HCT116 (cell line): Measurements from ENCODE around the gene ALMS1.

ENCODE experiments used
- EZH2phosphoT487 ChIP-seq: fragments of 200-600 bp; IDR thresholded peaks from 2 replicates; pipeline ENCODE4 v1.6.1; 2018; ENCODE audit warnings: antibody characterized with exemption, borderline replicate concordance
- POLR2AphosphoS5 ChIP-seq: IDR thresholded peaks from 2 replicates; pipeline ENCODE4 v1.6.1; 2011; ENCODE audit warnings: mild to moderate bottlenecking, low read depth, low read length, moderate library complexity
- TF ChIP-seq, protein P1 (sequence below), 3 experiments: fragments of 200-600 bp in 1 of 3; sonication (generic) in 1 of 3; IDR thresholded peaks in 2 of 3; conservative IDR thresholded peaks in 1 of 3; 2 replicates each; pipeline ENCODE4 v1.5.1; 2012 to 2017; ENCODE audit warnings: low read depth in 2 of 3, low read length in 2 of 3, antibody characterized with exemption in 1 of 3, borderline replicate concordance in 1 of 3, control low read depth in 1 of 3, mild to moderate bottlenecking in 1 of 3, mixed read lengths in 1 of 3, mixed run types in 1 of 3, moderate library complexity in 1 of 3; ENCODE audit not compliant: insufficient read depth in 1 of 3
- TF ChIP-seq, protein P2 (sequence below): IDR thresholded peaks from 2 replicates; pipeline ENCODE4 v1.6.1; 2012

DNA sequence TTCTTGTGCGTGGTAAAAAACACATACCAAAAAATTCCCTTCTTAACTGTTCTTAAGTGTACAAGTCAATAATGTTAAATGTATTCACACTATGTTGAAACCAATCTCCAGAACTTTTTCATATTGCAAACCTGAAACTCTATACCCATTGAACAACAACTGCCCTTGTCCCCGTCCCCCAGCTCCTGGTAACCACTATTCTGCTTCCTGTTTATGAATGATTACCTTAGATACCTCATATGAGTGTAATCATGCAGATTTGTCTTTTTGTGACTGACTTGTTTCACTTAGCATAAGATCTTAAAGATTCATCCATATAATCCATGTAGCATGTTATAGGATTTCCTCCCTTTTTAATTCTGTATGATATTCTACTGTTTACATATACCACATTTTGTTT lies 196.7 kb downstream of the ALMS1 start:
- TF ChIP-seq, protein P1, sequence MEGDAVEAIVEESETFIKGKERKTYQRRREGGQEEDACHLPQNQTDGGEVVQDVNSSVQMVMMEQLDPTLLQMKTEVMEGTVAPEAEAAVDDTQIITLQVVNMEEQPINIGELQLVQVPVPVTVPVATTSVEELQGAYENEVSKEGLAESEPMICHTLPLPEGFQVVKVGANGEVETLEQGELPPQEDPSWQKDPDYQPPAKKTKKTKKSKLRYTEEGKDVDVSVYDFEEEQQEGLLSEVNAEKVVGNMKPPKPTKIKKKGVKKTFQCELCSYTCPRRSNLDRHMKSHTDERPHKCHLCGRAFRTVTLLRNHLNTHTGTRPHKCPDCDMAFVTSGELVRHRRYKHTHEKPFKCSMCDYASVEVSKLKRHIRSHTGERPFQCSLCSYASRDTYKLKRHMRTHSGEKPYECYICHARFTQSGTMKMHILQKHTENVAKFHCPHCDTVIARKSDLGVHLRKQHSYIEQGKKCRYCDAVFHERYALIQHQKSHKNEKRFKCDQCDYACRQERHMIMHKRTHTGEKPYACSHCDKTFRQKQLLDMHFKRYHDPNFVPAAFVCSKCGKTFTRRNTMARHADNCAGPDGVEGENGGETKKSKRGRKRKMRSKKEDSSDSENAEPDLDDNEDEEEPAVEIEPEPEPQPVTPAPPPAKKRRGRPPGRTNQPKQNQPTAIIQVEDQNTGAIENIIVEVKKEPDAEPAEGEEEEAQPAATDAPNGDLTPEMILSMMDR (IDR thresholded peaks at IDR 0.05 in 2 of 3, conservative IDR thresholded peaks at IDR 0.05 in 1 of 3; ENCODE audit: borderline replicate concordance in 1 of 3, insufficient read depth in 1 of 3, low read depth in 2 of 3, low read length in 2 of 3) = no peak
- TF ChIP-seq EZH2phosphoT487 (no peak), POLR2AphosphoS5 (no peak)
- TF ChIP-seq, protein P2, sequence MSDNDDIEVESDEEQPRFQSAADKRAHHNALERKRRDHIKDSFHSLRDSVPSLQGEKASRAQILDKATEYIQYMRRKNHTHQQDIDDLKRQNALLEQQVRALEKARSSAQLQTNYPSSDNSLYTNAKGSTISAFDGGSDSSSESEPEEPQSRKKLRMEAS = no peak
